Head of caudate nucleus (tissue), 42 donors: Measurements from ENCODE around the gene SH3BP1.

Source experiments
- DNase-seq, 42 donors: peaks; one replicate each; pipeline versions ENCODE4 v3.0.0 to v3.0.0-alpha.2; 2020 to 2021; ENCODE audit warnings: mixed read lengths in 7 of 42
- intact Hi-C: fragments of 100-400 bp; cut with DNase I; formaldehyde crosslinking; loops from one replicate; pipeline ENCODE4 v1.15.0; 2022

The SH3BP1 gene

GRCh38 chr22:37672206-37672919 is 32.9 kb downstream of the SH3BP1 start:
- intact Hi-C loops, result no loop called here

GRCh38 chr22:37672920-37673455 is 33.5 kb downstream of the SH3BP1 start:
- intact Hi-C loops, result no loop called here
- no peak for DNase-seq

More at GRCh38 chr22:37672206-37672919, 32.9 kb downstream of the SH3BP1 start:
- no peak for DNase-seq

DNA sequence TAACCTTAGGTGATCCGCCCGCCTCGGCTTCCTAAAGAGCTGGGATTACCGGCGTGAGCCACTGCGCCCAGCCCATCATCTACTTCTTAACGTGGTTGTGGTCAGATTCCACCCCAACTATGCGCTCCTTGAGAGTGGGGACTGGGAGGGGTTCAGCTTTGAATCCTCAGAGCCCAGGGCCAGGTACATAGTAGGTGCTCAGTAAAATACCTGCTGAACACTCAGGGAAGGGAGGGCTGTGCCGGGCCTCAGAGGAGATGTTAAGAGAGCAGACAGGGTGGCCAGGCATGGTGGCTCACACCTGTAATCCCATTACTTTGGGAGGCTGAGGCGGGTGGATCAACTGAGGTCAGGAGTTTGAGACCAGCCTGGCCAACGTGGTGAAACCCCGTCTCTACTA is 34.8 kb downstream of the SH3BP1 start:
- DNase-seq, result no peak
- intact Hi-C loops, result no loop called here

GRCh38 chr22:37674951-37675929 is 35.8 kb downstream of the SH3BP1 start, which contains the start of gene LGALS1:
Gene LGALS1 (plus strand): TSS chr22:37675636. CDS start chr22:37675703, 67 bp downstream.
- intact Hi-C loops, result no loop called here
- peak; percentile 68 to 92 (median 82) for DNase-seq

- intact Hi-C loops, result no loop called here
- peak in 10 of 42 donors; percentile 16 to 66 (median 36) for DNase-seq
Measured at GRCh38 chr22:37675930-37676735, 36.7 kb downstream of the SH3BP1 start.

- DNase-seq, result peak in 40 of 42 donors; percentile 39 to 86 (median 65)
- intact Hi-C loops, result no loop called here
Measured at GRCh38 chr22:37676736-37677492, 37.4 kb downstream of the SH3BP1 start.

- DNase-seq, result peak in 2 of 42 donors; percentile 31 to 35
- intact Hi-C loops, result no loop called here
Measured at GRCh38 chr22:37677493-37677974, 38.1 kb downstream of the SH3BP1 start.

- DNase-seq, result no peak
- intact Hi-C loops, result no loop called here
Measured at GRCh38 chr22:37678372-37678771, 38.9 kb downstream of the SH3BP1 start.

DNA sequence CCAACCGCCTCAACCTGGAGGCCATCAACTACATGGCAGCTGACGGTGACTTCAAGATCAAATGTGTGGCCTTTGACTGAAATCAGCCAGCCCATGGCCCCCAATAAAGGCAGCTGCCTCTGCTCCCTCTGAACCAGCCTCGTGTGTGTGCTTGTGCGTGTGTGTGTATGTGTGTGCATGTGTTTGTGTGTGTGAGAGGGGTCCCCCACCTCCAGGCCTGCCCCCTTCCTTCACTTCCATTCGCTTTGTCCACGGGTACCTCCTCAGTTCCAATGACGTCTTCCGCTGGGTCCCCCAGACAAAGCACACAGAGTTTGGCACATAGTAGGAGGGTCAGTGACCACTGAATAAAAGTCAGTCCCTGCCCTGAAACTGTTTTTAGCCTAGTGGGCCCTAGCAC is 40.2 kb downstream of the SH3BP1 start:
- no peak for DNase-seq
- intact Hi-C loops, result loop anchor here (5.0 kb wide), 1 partner anchor 37 kb away; no protein-coding TSS in a partner anchor

- intact Hi-C loops, result loop anchor here (5.0 kb wide), 1 partner anchor 38 kb away; no protein-coding TSS in a partner anchor
- no peak for DNase-seq
Measured at GRCh38 chr22:37680191-37680851, 40.9 kb downstream of the SH3BP1 start.

GRCh38 chr22:37681001-37681424 is 41.5 kb downstream of the SH3BP1 start:
- intact Hi-C loops, result loop anchor here (5.0 kb wide), 1 partner anchor 39 kb away; no protein-coding TSS in a partner anchor
- no peak for DNase-seq

- intact Hi-C loops, result loop anchor here (5.0 kb wide), 1 partner anchor 39 kb away; no protein-coding TSS in a partner anchor
- peak in 41 of 42 donors; percentile 52 to 87 (median 70) for DNase-seq
Measured at GRCh38 chr22:37681556-37682049, 42.1 kb downstream of the SH3BP1 start.

DNA sequence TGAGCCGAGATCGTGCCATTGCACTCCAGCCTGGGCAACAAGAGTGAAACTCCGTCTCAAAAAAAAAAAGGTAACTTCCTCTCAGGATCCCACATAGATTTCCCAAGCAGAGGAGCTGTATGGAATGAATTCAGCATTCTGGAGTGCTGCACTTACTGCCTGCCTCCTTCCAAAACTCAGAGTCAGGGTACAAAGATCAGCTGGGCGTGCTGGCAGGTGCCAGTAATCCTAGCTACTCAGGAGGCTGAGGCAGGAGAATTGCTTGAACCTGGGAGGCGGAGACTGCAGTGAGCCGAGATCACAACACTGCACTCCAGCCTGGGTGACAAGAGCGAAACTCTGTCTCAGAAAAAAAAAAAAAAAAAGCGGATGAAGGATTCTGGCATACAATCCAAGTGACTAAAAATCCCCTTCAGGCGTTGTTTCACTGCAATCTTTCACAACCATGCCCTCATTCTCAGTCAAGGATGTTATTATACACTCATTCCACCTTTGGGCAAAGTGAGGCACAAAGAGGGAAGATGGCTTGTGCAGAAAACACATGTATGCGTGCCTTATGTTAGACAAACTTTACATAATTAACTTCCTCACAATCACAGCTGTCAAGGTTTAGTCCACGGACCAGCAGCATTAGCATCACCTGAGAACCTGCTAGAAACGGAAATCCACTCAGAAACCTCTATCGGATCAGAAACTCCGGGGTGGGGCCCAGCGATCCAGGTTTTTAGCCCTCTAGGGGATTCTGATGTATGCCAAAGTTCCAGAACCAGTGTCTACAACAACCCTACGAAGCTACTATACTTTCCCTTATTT is 45.5 kb downstream of the SH3BP1 start:
- intact Hi-C loops, result loop anchor here (5.0 kb wide), 1 partner anchor 43 kb away; no protein-coding TSS in a partner anchor
- no peak for DNase-seq

DNA sequence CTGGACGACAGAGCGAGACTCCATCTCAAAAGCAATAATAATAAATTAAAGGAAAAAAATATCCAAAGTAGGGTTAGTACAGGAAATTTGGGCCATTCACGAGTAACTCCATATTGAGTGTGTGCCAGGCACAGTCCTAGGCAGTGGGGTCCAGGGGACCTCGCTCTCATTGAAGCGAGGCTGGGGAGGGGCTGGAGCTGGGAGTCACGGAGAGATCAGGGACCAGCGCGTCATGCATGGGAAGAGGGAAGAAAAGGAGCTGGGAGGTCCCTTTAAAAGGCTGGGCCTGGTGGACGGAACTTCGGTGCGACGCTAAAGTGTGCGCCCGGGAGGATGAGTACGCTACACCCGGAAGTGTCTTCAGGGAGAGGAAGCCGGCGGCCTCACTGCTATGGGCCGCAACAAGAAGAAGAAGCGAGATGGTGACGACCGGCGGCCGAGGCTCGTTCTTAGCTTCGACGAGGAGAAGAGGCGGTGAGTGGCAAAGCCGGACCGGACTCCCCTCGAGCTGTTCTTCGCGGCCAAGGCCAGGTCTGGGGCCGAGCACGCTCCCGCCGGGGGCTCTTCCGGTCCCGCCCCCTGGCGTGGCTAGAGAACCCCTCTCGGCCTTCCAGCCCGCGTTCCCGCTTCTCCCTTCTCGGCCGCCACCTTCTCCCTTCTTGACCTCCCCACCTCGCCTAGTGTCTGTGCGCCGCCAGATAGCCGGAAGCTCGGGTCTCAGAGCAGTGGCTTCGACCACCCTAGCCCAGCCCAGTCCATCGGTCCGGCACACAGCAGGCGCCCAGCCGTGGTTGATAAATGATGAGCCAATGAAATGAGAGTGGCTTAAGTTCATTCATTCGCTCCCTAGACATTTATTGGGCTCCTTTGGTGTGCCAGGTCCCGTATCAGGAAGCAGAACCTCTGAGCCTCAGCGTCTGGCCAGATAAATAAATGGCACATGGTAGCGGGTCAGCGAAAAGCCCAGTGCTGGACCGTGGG is 46.8 kb downstream of the SH3BP1 start, which contains the start of gene NOL12:
TSS of gene NOL12 (plus strand) at position 342 of the 981 bp plus-strand sequence. CDS start at position 392, 50 bp downstream.
- intact Hi-C loops, result no loop called here
- DNase-seq, result peak; percentile 76 to 95 (median 86)

GRCh38 chr22:37690407-37690806 is 50.9 kb downstream of the SH3BP1 start:
- intact Hi-C loops, result no loop called here
- no peak for DNase-seq
